ENCODE measurements around the gene NOTCH4. TPM values are rescaled to one million over a fixed set of nuclear protein-coding genes. Genes with fewer than 3 reads are reported as not detected.

The NOTCH4 gene
- total RNA-seq, 1 experiment from 2014 or later = 2.3 TPM

GRCh38 chr6:32195652-32195901 is 28.3 kb downstream of the NOTCH4 start:
- H3K9me3 Mint-ChIP-seq = no peaks in the 10 kb centered on the region; a peak in 1 of 5 replicates
- H4K20me1 ChIP-seq (ENCODE audit: control insufficient read depth, insufficient read depth, insufficient read length) = no peaks in the 10 kb centered on the region
- H3K4me1 ChIP-seq (ENCODE audit: insufficient read depth, low read length) = peaks cover 7% of the 10 kb centered on the region
- no peak overlapping the region for H2AFZ ChIP-seq (ENCODE audit: low read length)
- H3K18ac ChIP-seq (ENCODE audit: insufficient read length, low read depth, low read length) = no peak overlapping the region
- no peak overlapping the region for H2BK5ac ChIP-seq (ENCODE audit: insufficient read length, low read length)
- H4K91ac ChIP-seq (ENCODE audit: insufficient read length, low read depth, low read length) = no peak overlapping the region
- no peak overlapping the region for H2AK5ac ChIP-seq (ENCODE audit: insufficient read length, low read length)
- no peaks in the 10 kb centered on the region for H3K9me3 ChIP-seq (ENCODE audit: control insufficient read depth, low read depth, low read length)
- no peak overlapping the region for H2BK120ac ChIP-seq (ENCODE audit: low read depth, low read length, poor library complexity, severe bottlenecking)
- H3K4ac ChIP-seq (ENCODE audit: low read depth, low read length) = no peak overlapping the region
- no peaks in the 10 kb centered on the region for H3K79me1 ChIP-seq (ENCODE audit: insufficient read depth, low read depth, low read length, poor library complexity, severe bottlenecking)
- no peak overlapping the region for H2BK15ac ChIP-seq (ENCODE audit: low read depth, low read length)
- no peaks in the 10 kb centered on the region for H3K27me3 Mint-ChIP-seq (ENCODE audit: low read depth)
- peak; percentile 48 for TF ChIP-seq CTCF (conservative IDR thresholded peaks at IDR 0.05)
- H3K4me3 Mint-ChIP-seq = peak overlapping the region; percentile 91 to 96
- H3K23ac ChIP-seq (ENCODE audit: insufficient read length, low read depth, low read length) = no peak overlapping the region
- H4K5ac ChIP-seq (ENCODE audit: insufficient read length, low read depth, low read length) = no peak overlapping the region
- H3K27ac Mint-ChIP-seq = no peak overlapping the region; a peak in 1 of 7 replicates
- H2BK20ac ChIP-seq (ENCODE audit: low read depth, low read length, poor library complexity, severe bottlenecking) = no peak overlapping the region
- peaks cover 9% of the 10 kb centered on the region for H3K23me2 ChIP-seq (ENCODE audit: insufficient read length, low read depth, low read length, poor library complexity, severe bottlenecking)
- H3K27me3 ChIP-seq (ENCODE audit: insufficient read depth, low read length) = no peaks in the 10 kb centered on the region
- no peaks in the 10 kb centered on the region for H3K36me3 Mint-ChIP-seq (ENCODE audit: insufficient read depth in 1 of 3, low read depth in 3 of 3)
- no CpG with 5 or more reads among the region's 25 CpGs for WGBS (ENCODE audit: extremely low coverage, insufficient read length, low lambda C conversion rate)
- peak; percentile 100 for DNase-seq
- H3T11ph ChIP-seq (ENCODE audit: low read length) = no peak overlapping the region
- H3K9ac ChIP-seq (ENCODE audit: extremely low read depth, insufficient read length, low read length) = no peak overlapping the region
- no peak overlapping the region for H3K14ac ChIP-seq (ENCODE audit: insufficient read depth, low read length)
- no peak overlapping the region for H3K27ac ChIP-seq (ENCODE audit: insufficient read length, low read depth, low read length)
- H3K56ac ChIP-seq (ENCODE audit: insufficient read length, low read depth, low read length) = no peak overlapping the region
- no peak overlapping the region for H4K8ac ChIP-seq (replicated peaks; ENCODE audit: insufficient read length, low read depth, low read length)
- no peaks in the 10 kb centered on the region for H3K79me2 ChIP-seq (ENCODE audit: insufficient read depth, low read length)
- H2BK12ac ChIP-seq (ENCODE audit: insufficient read length, low read depth, low read length) = no peak overlapping the region
- H3K4me2 ChIP-seq (ENCODE audit: insufficient read depth, insufficient read length, low read length) = no peak overlapping the region
- H3K4me1 Mint-ChIP-seq = peaks cover 47% of the 10 kb centered on the region in 2 experiments

Data from H9 (cell line).